Dendritic cell treated with granulocyte-macrophage colony-stimulating factor and Interleukin-4, amounts not matched to agents 40 ng/mL and 50 ng/mL, for 4 days (primary cell): Measurements from ENCODE around the gene DPP4.

Source experiments
- H3K27ac Mint-ChIP-seq: one replicate; pipeline ENCODE4 v1.8.0; 2022; ENCODE audit warnings: mild to moderate bottlenecking, mixed read lengths
- H3K27me3 Mint-ChIP-seq: one replicate; pipeline ENCODE4 v1.8.0; 2022; ENCODE audit warnings: mild to moderate bottlenecking, mixed read lengths
- H3K36me3 Mint-ChIP-seq: one replicate; pipeline ENCODE4 v1.8.0; 2022; ENCODE audit warnings: low read depth, mixed read lengths
- H3K4me1 Mint-ChIP-seq: one replicate; pipeline ENCODE4 v1.8.0; 2022; ENCODE audit warnings: low read depth, mixed read lengths
- H3K4me3 Mint-ChIP-seq: one replicate; pipeline ENCODE4 v1.8.0; 2022; ENCODE audit warnings: mild to moderate bottlenecking, moderate library complexity, mixed read lengths
- H3K9me3 Mint-ChIP-seq: one replicate; pipeline ENCODE4 v1.8.0; 2022; ENCODE audit warnings: mixed read lengths
- intact Hi-C: fragments of 100-400 bp; cut with micrococcal nuclease; formaldehyde crosslinking; loops from one replicate; pipeline ENCODE4 v1.15.0; 2022

Gene DPP4

GRCh38 chr2:162099836-162100235 lies 25.8 kb upstream of the DPP4 start:
- peaks cover 5% of the 10 kb centered on the region for H3K4me1 Mint-ChIP-seq
- peaks cover 2% of the 10 kb centered on the region for H3K27me3 Mint-ChIP-seq
- intact Hi-C loops, result no loop called here
- no peaks in the 10 kb centered on the region for H3K36me3 Mint-ChIP-seq
- H3K27ac Mint-ChIP-seq, result no peak overlapping the region
- no peaks in the 10 kb centered on the region for H3K9me3 Mint-ChIP-seq
- H3K4me3 Mint-ChIP-seq, result no peak overlapping the region

- H3K9me3 Mint-ChIP-seq, result no peaks in the 10 kb centered on the region
- H3K36me3 Mint-ChIP-seq, result no peaks in the 10 kb centered on the region
- intact Hi-C loops, result no loop called here
- H3K27ac Mint-ChIP-seq, result peak overlapping the region; percentile 64
- no peak overlapping the region for H3K4me3 Mint-ChIP-seq
- H3K4me1 Mint-ChIP-seq, result peaks cover 18% of the 10 kb centered on the region
- no peaks in the 10 kb centered on the region for H3K27me3 Mint-ChIP-seq
These were observed 18.9 kb upstream of the DPP4 start for GRCh38 chr2:162092658-162093556.

- peak overlapping the region; percentile 64 for H3K27ac Mint-ChIP-seq
- intact Hi-C loops, result no loop called here
- no peaks in the 10 kb centered on the region for H3K36me3 Mint-ChIP-seq
- no peaks in the 10 kb centered on the region for H3K27me3 Mint-ChIP-seq
- H3K4me1 Mint-ChIP-seq, result peaks cover 18% of the 10 kb centered on the region
- no peaks in the 10 kb centered on the region for H3K9me3 Mint-ChIP-seq
- H3K4me3 Mint-ChIP-seq, result no peak overlapping the region
These were observed 18.0 kb upstream of the DPP4 start for GRCh38 chr2:162092008-162092390.

- H3K27me3 Mint-ChIP-seq, result no peaks in the 10 kb centered on the region
- intact Hi-C loops, result no loop called here
- peak overlapping the region; percentile 64 for H3K27ac Mint-ChIP-seq
These were observed 17.5 kb upstream of the DPP4 start for GRCh38 chr2:162091325-162092007.

GRCh38 chr2:162090109-162090508 lies 16.1 kb upstream of the DPP4 start:
- Mint-ChIP-seq H3K9me3 (no peaks in the 10 kb centered on the region), H3K27ac (no peak overlapping the region), H3K27me3 (no peaks in the 10 kb centered on the region), H3K4me1 (peaks cover 18% of the 10 kb centered on the region), H3K4me3 (no peak overlapping the region), H3K36me3 (no peaks in the 10 kb centered on the region)
- intact Hi-C loops, result no loop called here

More at GRCh38 chr2:162091325-162092007, 17.5 kb upstream of the DPP4 start:
- Mint-ChIP-seq H3K9me3 (no peaks in the 10 kb centered on the region), H3K4me1 (peaks cover 18% of the 10 kb centered on the region), H3K4me3 (no peak overlapping the region), H3K36me3 (no peaks in the 10 kb centered on the region)

- Mint-ChIP-seq H3K9me3 (no peaks in the 10 kb centered on the region), H3K36me3 (no peaks in the 10 kb centered on the region), H3K4me1 (peaks cover 4% of the 10 kb centered on the region), H3K27me3 (no peaks in the 10 kb centered on the region), H3K4me3 (no peak overlapping the region), H3K27ac (no peak overlapping the region)
- intact Hi-C loops, result no loop called here
These were observed 12.9 kb upstream of the DPP4 start for GRCh38 chr2:162086904-162087303.

- Mint-ChIP-seq H3K36me3 (no peaks in the 10 kb centered on the region), H3K27ac (no peak overlapping the region)
These were observed 11.3 kb upstream of the DPP4 start for GRCh38 chr2:162085090-162085891.

GRCh38 chr2:162084536-162084935 lies 10.5 kb upstream of the DPP4 start:
- Mint-ChIP-seq H3K27me3 (no peaks in the 10 kb centered on the region), H3K4me3 (no peak overlapping the region), H3K27ac (no peak overlapping the region), H3K4me1 (no peaks in the 10 kb centered on the region), H3K36me3 (no peaks in the 10 kb centered on the region), H3K9me3 (peaks cover 4% of the 10 kb centered on the region)
- intact Hi-C loops, result no loop called here

More at GRCh38 chr2:162085090-162085891, 11.3 kb upstream of the DPP4 start:
- Mint-ChIP-seq H3K4me1 (no peaks in the 10 kb centered on the region), H3K9me3 (no peaks in the 10 kb centered on the region), H3K27me3 (no peaks in the 10 kb centered on the region), H3K4me3 (no peak overlapping the region)
- intact Hi-C loops, result no loop called here

GRCh38 chr2:162082681-162083080 lies 8.7 kb upstream of the DPP4 start:
- no peak overlapping the region for H3K27ac Mint-ChIP-seq
- no peaks in the 10 kb centered on the region for H3K4me1 Mint-ChIP-seq
- H3K27me3 Mint-ChIP-seq, result no peaks in the 10 kb centered on the region
- H3K4me3 Mint-ChIP-seq, result no peak overlapping the region
- H3K9me3 Mint-ChIP-seq, result peaks cover 23% of the 10 kb centered on the region
- no peaks in the 10 kb centered on the region for H3K36me3 Mint-ChIP-seq
- intact Hi-C loops, result no loop called here

GRCh38 chr2:162082036-162082435 lies 8.0 kb upstream of the DPP4 start:
- Mint-ChIP-seq H3K4me1 (no peaks in the 10 kb centered on the region), H3K27ac (no peak overlapping the region), H3K4me3 (no peak overlapping the region), H3K9me3 (peaks cover 27% of the 10 kb centered on the region), H3K36me3 (no peaks in the 10 kb centered on the region), H3K27me3 (no peaks in the 10 kb centered on the region)
- intact Hi-C loops, result no loop called here

GRCh38 chr2:162079514-162079913 lies 5.5 kb upstream of the DPP4 start:
- peaks cover 27% of the 10 kb centered on the region for H3K9me3 Mint-ChIP-seq
- H3K27ac Mint-ChIP-seq, result no peak overlapping the region
- peaks cover 13% of the 10 kb centered on the region for H3K27me3 Mint-ChIP-seq
- H3K36me3 Mint-ChIP-seq, result no peaks in the 10 kb centered on the region
- intact Hi-C loops, result no loop called here
- peaks cover 9% of the 10 kb centered on the region for H3K4me1 Mint-ChIP-seq
- H3K4me3 Mint-ChIP-seq, result no peak overlapping the region

GRCh38 chr2:162075689-162076132 lies 1.7 kb upstream of the DPP4 start:
- Mint-ChIP-seq H3K27me3 (peaks cover 37% of the 10 kb centered on the region), H3K4me3 (no peak overlapping the region), H3K9me3 (peaks cover 27% of the 10 kb centered on the region), H3K27ac (no peak overlapping the region), H3K4me1 (peaks cover 30% of the 10 kb centered on the region), H3K36me3 (no peaks in the 10 kb centered on the region)
- intact Hi-C loops, result no loop called here

- H3K27ac Mint-ChIP-seq, result no peak overlapping the region
- no peaks in the 10 kb centered on the region for H3K36me3 Mint-ChIP-seq
- H3K4me3 Mint-ChIP-seq, result no peak overlapping the region
- intact Hi-C loops, result no loop called here
- H3K9me3 Mint-ChIP-seq, result peaks cover 27% of the 10 kb centered on the region
- H3K4me1 Mint-ChIP-seq, result peaks cover 36% of the 10 kb centered on the region
- peaks cover 39% of the 10 kb centered on the region for H3K27me3 Mint-ChIP-seq
These were observed 1.1 kb upstream of the DPP4 start for GRCh38 chr2:162074928-162075688.
